Natural killer cell (primary cell): ENCODE data around the gene ASMT. TPM values are rescaled to one million over a fixed set of nuclear protein-coding genes. Genes with fewer than 3 reads are reported as not detected.

Experiments
- ATAC-seq, 3 donors: fragments of 150-1000 bp in 2 of 3; fragments of 200-7000 bp in 1 of 3; cut with Tn5 transposase; 1 replicate in 1 of 3; 2 replicates in 2 of 3; pipeline ENCODE4 v1.10.0; 2021; ENCODE audit warnings: mild to moderate bottlenecking in 2 of 3, moderate library complexity in 2 of 3
- DNase-seq, 2 donors: peaks; one replicate each; pipeline versions ENCODE4 v3.0.0 to v3.0.0-alpha.2; 2013 to 2021; ENCODE audit warnings: mixed read lengths in 1 of 2
- H3K27ac ChIP-seq: one replicate; pipeline ENCODE4 v1.5.1; 2013; ENCODE audit warnings: mild to moderate bottlenecking, low read length
- H3K27me3 ChIP-seq: one replicate; pipeline ENCODE4 v1.6.1; 2013; ENCODE audit warnings: low read length; ENCODE audit not compliant: control insufficient read depth, insufficient read depth
- H3K36me3 ChIP-seq: one replicate; pipeline ENCODE4 v1.6.1; 2013; ENCODE audit warnings: low read length; ENCODE audit not compliant: control insufficient read depth, insufficient read depth
- H3K4me1 ChIP-seq: one replicate; pipeline ENCODE4 v1.6.1; 2013; ENCODE audit warnings: low read length; ENCODE audit not compliant: control insufficient read depth, insufficient read depth
- H3K4me3 ChIP-seq: one replicate; pipeline ENCODE4 v1.5.1; 2013; ENCODE audit warnings: low read length
- H3K9me3 ChIP-seq: one replicate; pipeline ENCODE4 v1.6.1; 2013; ENCODE audit warnings: low read length; ENCODE audit not compliant: control insufficient read depth, insufficient read depth
- H3K27ac Mint-ChIP-seq, 2 donors: one replicate each; pipeline ENCODE4 v1.8.0; 2022; ENCODE audit warnings: mild to moderate bottlenecking in 2 of 2, mixed read lengths in 2 of 2, moderate library complexity in 1 of 2
- H3K27me3 Mint-ChIP-seq, 2 donors: one replicate each; pipeline ENCODE4 v1.8.0; 2022; ENCODE audit warnings: low read depth in 2 of 2, mixed read lengths in 2 of 2
- H3K36me3 Mint-ChIP-seq: one replicate; pipeline ENCODE4 v1.8.0; 2022; ENCODE audit warnings: mixed read lengths
- H3K4me1 Mint-ChIP-seq, 2 donors: one replicate each; pipeline ENCODE4 v1.8.0; 2022; ENCODE audit warnings: mixed read lengths in 2 of 2
- H3K4me3 Mint-ChIP-seq: one replicate; pipeline ENCODE4 v1.8.0; 2022; ENCODE audit warnings: mild to moderate bottlenecking, moderate library complexity, mixed read lengths
- H3K9me3 Mint-ChIP-seq, 2 donors: one replicate each; pipeline ENCODE4 v1.8.0; 2022; ENCODE audit warnings: mixed read lengths in 2 of 2
- WGBS: methylation state at CpG from one replicate; pipeline ENCODE4 v1.1.7; 2013; ENCODE audit warnings: missing lambda C conversion rate; ENCODE audit not compliant: insufficient coverage; 5-methylcytosine and 5-hydroxymethylcytosine counted together
- intact Hi-C: fragments of 100-400 bp; cut with micrococcal nuclease; formaldehyde crosslinking; loops from one replicate; pipeline ENCODE4 v1.14.2; 2022
- total RNA-seq, 4 donors: library from RNA; stranded (reverse); fragments of 120-200 nt in 1 of 4; gene quantifications; one replicate each; pipeline versions ENCODE4 v1.2.3 to v1.2.4, GENCODE V29; 2013 to 2022
- TF ChIP-seq, protein P1 (sequence below): fragments of 200-600 bp; IDR thresholded peaks from one replicate; pipeline ENCODE4 v1.8.0; 2022; ENCODE audit warnings: antibody characterized with exemption

The ASMT gene
- total RNA-seq, 3 donors from 2014 or later (not counting 1 experiment from before 2014, with no cell fraction given) = 0.79 to 1.8 (median 1.5) TPM

DNA sequence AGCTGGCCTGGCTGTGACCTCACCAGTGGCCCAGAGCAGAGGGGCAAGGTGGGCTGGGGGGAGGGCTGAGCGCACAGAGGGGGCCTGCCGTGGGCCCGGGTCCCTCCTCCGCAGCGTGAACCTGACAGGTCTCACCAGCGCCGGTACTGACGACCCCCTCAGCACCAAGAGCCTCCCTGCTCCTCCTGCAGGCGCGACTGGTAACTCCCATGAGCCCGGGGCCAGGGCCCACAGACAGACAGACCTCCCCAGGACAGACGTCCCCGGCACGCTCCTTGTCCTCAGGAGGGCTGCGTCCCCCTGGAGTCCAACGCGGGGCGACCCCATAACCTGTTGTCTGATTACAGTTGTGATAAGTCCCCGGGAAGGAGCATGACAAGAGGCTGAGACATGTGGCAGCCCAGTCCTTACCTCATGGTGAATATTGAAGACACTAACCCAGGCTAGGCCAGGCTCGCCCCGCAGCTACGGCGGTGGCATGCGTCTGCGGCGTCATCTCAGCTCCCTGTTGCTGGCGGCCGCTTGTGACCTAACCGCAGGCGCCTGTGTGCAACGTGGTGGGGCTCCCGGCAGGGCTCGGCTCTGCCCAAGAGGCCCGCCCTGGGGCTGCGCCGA lies 15.0 kb upstream of the ASMT start:
- DNase-seq = no peak
- peaks cover 9% of the 10 kb centered on the region for H3K4me1 ChIP-seq
- H3K9me3 ChIP-seq = no peaks in the 10 kb centered on the region
- peaks cover 20 to 39% of the 10 kb centered on the region in 2 donors for H3K4me1 Mint-ChIP-seq
- 97% methylated on average over 36 of the region's 36 CpGs for WGBS
- no peak overlapping the region for H3K27ac Mint-ChIP-seq
- intact Hi-C loops = loop anchor here (10.0 kb wide), 1 partner anchor 1095 kb away; the partner anchor contains the start of gene CD99
- TF ChIP-seq, protein P1, sequence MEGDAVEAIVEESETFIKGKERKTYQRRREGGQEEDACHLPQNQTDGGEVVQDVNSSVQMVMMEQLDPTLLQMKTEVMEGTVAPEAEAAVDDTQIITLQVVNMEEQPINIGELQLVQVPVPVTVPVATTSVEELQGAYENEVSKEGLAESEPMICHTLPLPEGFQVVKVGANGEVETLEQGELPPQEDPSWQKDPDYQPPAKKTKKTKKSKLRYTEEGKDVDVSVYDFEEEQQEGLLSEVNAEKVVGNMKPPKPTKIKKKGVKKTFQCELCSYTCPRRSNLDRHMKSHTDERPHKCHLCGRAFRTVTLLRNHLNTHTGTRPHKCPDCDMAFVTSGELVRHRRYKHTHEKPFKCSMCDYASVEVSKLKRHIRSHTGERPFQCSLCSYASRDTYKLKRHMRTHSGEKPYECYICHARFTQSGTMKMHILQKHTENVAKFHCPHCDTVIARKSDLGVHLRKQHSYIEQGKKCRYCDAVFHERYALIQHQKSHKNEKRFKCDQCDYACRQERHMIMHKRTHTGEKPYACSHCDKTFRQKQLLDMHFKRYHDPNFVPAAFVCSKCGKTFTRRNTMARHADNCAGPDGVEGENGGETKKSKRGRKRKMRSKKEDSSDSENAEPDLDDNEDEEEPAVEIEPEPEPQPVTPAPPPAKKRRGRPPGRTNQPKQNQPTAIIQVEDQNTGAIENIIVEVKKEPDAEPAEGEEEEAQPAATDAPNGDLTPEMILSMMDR = no peak
- peaks cover 74% of the 10 kb centered on the region for H3K36me3 ChIP-seq
- no peaks in the 10 kb centered on the region for H3K27me3 Mint-ChIP-seq
- H3K36me3 Mint-ChIP-seq = peaks cover 9% of the 10 kb centered on the region
- H3K4me3 ChIP-seq = no peak overlapping the region
- no peak for ATAC-seq
- H3K27ac ChIP-seq = no peak overlapping the region
- H3K9me3 Mint-ChIP-seq = no peaks in the 10 kb centered on the region
- no peak overlapping the region for H3K4me3 Mint-ChIP-seq
- H3K27me3 ChIP-seq = no peaks in the 10 kb centered on the region

- Mint-ChIP-seq H3K27ac (no peak overlapping the region), H3K9me3 (no peaks in the 10 kb centered on the region), H3K4me3 (no peak overlapping the region), H3K36me3 (peaks cover 9% of the 10 kb centered on the region), H3K27me3 (no peaks in the 10 kb centered on the region), H3K4me1 (peaks cover 16 to 33% of the 10 kb centered on the region in 2 donors)
- Histone ChIP-seq H3K9me3 (no peaks in the 10 kb centered on the region), H3K4me3 (no peak overlapping the region), H3K27me3 (no peaks in the 10 kb centered on the region), H3K4me1 (peaks cover 9% of the 10 kb centered on the region), H3K27ac (no peak overlapping the region), H3K36me3 (peaks cover 68% of the 10 kb centered on the region)
- TF ChIP-seq, protein P1 = no peak
- ATAC-seq (no peak), DNase-seq (no peak)
- intact Hi-C loops = no loop called here
- WGBS = 98% methylated on average over 52 of the region's 52 CpGs
Measured at GRCh38 chrX:1600406-1601050, 14.3 kb upstream of the ASMT start.

DNA sequence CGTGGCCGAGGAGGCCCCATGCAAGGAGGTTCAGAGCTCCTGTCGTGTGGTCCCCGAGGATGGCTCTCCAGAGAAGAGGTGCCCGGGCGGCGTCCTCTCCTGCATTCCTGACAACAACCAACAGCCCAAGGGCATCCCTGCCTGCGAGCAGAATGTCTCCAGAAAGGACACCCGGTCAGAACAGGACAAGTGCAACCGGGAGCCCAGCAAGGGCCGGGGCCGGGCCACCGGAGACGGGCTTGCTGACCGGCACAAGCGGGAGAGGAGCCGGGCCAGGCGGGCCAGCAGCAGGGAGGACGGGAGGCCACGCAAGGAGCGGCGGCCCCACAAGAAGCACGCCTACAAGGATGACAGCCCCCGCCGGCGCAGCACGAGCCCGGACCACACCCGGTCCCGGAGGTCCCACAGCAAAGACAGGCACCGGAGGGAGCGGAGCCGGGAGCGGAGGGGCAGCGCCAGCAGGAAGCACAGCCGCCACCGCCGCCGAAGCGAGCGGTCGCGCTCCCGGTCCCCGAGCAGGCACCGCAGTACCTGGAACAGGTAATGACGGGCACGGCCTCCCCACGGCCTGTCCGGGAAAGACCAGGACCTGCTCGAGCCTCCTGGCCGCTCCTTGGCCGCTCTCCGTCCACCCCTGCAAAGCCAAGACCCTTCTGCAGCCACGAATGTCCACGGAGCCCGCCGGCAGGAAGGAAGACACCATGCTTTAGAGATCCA lies 13.7 kb upstream of the ASMT start:
- Mint-ChIP-seq H3K4me1 (peaks cover 16 to 30% of the 10 kb centered on the region in 2 donors), H3K27ac (peak overlapping the region in 1 of 2 donors; percentile 41), H3K27me3 (no peaks in the 10 kb centered on the region), H3K9me3 (no peaks in the 10 kb centered on the region), H3K36me3 (peaks cover 9% of the 10 kb centered on the region), H3K4me3 (no peak overlapping the region)
- Histone ChIP-seq H3K4me3 (no peak overlapping the region), H3K27me3 (no peaks in the 10 kb centered on the region), H3K4me1 (peaks cover 9% of the 10 kb centered on the region), H3K36me3 (peaks cover 61% of the 10 kb centered on the region), H3K27ac (no peak overlapping the region), H3K9me3 (no peaks in the 10 kb centered on the region)
- 98% methylated on average over 58 of the region's 58 CpGs for WGBS
- TF ChIP-seq, protein P1 = no peak
- intact Hi-C loops = no loop called here
- DNase-seq (no peak), ATAC-seq (no peak)
